ENCODE measurements around the gene IRF2. TPM values are rescaled to one million over a fixed set of nuclear protein-coding genes. Genes with fewer than 3 reads are reported as not detected.

IRF2 gene
- total RNA-seq, 1 donor from 2014 or later = 12.6 TPM

DNA sequence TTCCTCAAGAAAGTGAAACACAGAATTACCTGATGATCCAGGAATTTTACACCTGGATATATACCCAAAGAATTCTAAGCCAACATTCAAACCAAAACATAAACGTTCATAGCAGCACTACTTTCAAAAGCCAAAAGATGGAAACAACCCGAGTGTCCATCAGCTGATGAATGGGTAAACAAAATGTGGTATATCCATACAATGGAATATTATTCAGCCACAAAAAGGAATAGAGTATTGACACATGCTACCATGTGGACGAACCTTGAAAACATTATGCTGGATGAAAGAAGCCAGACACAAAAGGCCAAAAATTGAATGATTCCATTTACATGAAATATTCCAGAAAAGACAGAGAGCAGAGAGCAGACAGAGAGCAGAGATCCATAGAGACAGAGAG lies 52.0 kb downstream of the IRF2 start:
- H3K27ac Mint-ChIP-seq (ENCODE audit: unreplicated experiment) = no peak overlapping the region
- no peaks in the 10 kb centered on the region for H3K27me3 Mint-ChIP-seq (ENCODE audit: low read depth)
- DNase-seq (ENCODE audit: low read depth, low spot score) = no peak
- H3K4me1 Mint-ChIP-seq = peaks cover 5% of the 10 kb centered on the region
- no peak for TF ChIP-seq CTCF (conservative IDR thresholded peaks at IDR 0.05)
- peaks cover 41% of the 10 kb centered on the region for H3K36me3 Mint-ChIP-seq (ENCODE audit: low read depth)
- H3K9me3 Mint-ChIP-seq = peaks cover 6% of the 10 kb centered on the region
- H3K4me3 Mint-ChIP-seq = no peak overlapping the region

- H3K4me1 Mint-ChIP-seq = peaks cover 5% of the 10 kb centered on the region
- no peak overlapping the region for H3K27ac Mint-ChIP-seq (ENCODE audit: unreplicated experiment)
- H3K27me3 Mint-ChIP-seq (ENCODE audit: low read depth) = no peaks in the 10 kb centered on the region
- TF ChIP-seq CTCF (conservative IDR thresholded peaks at IDR 0.05) = no peak
- H3K4me3 Mint-ChIP-seq = no peak overlapping the region
- peaks cover 39% of the 10 kb centered on the region for H3K36me3 Mint-ChIP-seq (ENCODE audit: low read depth)
- peaks cover 6% of the 10 kb centered on the region for H3K9me3 Mint-ChIP-seq
- DNase-seq (ENCODE audit: low read depth, low spot score) = no peak
Measured at GRCh38 chr4:184421533-184422155, 52.7 kb downstream of the IRF2 start.

DNA sequence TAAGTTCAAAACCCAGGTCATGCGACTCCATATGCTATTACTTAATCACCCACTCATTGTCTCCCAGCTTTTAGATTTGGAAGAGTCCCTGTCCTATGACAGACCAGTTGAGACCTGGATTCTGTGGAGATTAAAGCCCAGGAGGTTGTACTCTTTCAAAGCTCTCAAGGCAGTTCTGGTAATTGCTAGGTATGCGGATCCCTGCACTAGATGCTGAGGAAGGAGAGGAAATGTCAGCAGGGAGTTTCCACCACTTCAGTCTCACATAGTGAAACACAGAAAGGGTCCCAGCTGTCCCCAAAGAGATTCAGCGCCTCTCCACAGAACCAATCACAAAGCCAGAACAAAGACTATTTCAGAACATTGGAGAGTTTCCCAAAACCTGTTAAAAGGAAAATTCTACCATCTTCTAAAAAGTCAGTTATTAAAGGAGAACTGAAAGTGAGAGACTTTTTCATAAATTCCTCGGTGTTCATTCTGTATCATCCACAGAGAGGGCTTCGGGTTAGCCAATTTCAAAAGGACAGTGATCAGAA lies 53.4 kb downstream of the IRF2 start:
- H3K27ac Mint-ChIP-seq (ENCODE audit: unreplicated experiment) = no peak overlapping the region
- TF ChIP-seq CTCF (conservative IDR thresholded peaks at IDR 0.05) = no peak

GRCh38 chr4:184420402-184420801 lies 53.9 kb downstream of the IRF2 start:
- Mint-ChIP-seq H3K9me3 (peaks cover 6% of the 10 kb centered on the region), H3K36me3 (ENCODE audit: low read depth) (peaks cover 36% of the 10 kb centered on the region), H3K4me3 (no peak overlapping the region)

More for the DNA sequence above, 53.4 kb downstream of the IRF2 start:
- Mint-ChIP-seq H3K9me3 (peaks cover 6% of the 10 kb centered on the region), H3K4me3 (no peak overlapping the region), H3K4me1 (peaks cover 5% of the 10 kb centered on the region), H3K36me3 (ENCODE audit: low read depth) (peaks cover 36% of the 10 kb centered on the region), H3K27me3 (ENCODE audit: low read depth) (no peaks in the 10 kb centered on the region)
- DNase-seq (ENCODE audit: low read depth, low spot score) = no peak

GRCh38 chr4:184419976-184420375 lies 54.4 kb downstream of the IRF2 start:
- peaks cover 34% of the 10 kb centered on the region for H3K36me3 Mint-ChIP-seq (ENCODE audit: low read depth)
- TF ChIP-seq CTCF (conservative IDR thresholded peaks at IDR 0.05) = no peak
- H3K27ac Mint-ChIP-seq (ENCODE audit: unreplicated experiment) = no peak overlapping the region

More at GRCh38 chr4:184420402-184420801, 53.9 kb downstream of the IRF2 start:
- DNase-seq (ENCODE audit: low read depth, low spot score) = no peak
- Mint-ChIP-seq H3K27me3 (ENCODE audit: low read depth) (no peaks in the 10 kb centered on the region), H3K27ac (ENCODE audit: unreplicated experiment) (no peak overlapping the region), H3K4me1 (peaks cover 5% of the 10 kb centered on the region)
- no peak for TF ChIP-seq CTCF (conservative IDR thresholded peaks at IDR 0.05)

More at GRCh38 chr4:184419976-184420375, 54.4 kb downstream of the IRF2 start:
- Mint-ChIP-seq H3K9me3 (peaks cover 6% of the 10 kb centered on the region), H3K4me1 (peaks cover 5% of the 10 kb centered on the region), H3K4me3 (no peak overlapping the region), H3K27me3 (ENCODE audit: low read depth) (no peaks in the 10 kb centered on the region)
- DNase-seq (ENCODE audit: low read depth, low spot score) = no peak

All from neural crest cell (in vitro differentiated cells).